22Rv1 (cell line): ENCODE measurements around the gene PITPNM1.

Experiments used
- CTCF ChIP-seq: fragments of 450-650 bp; IDR thresholded peaks from 2 replicates; pipeline ENCODE4 v1.5.1; 2017; ENCODE audit warnings: mild to moderate bottlenecking
- ZFX ChIP-seq: fragments of 450-650 bp; IDR thresholded peaks from 2 replicates; pipeline ENCODE4 v1.6.1; 2017; ENCODE audit warnings: antibody characterized with exemption, borderline replicate concordance

GRCh38 chr11:67500831-67501715 is 4.1 kb downstream of the PITPNM1 start:
- TF ChIP-seq CTCF: no peak
- no peak for TF ChIP-seq ZFX
